Tibial nerve (tissue), 4 donors: ENCODE results near the gene TNS3.

ENCODE experiments used
- CTCF ChIP-seq, 5 experiments: fragments of 200-600 bp in 3 of 5; fragments of 450-650 bp in 2 of 5; sonication (generic) in 3 of 5; IDR thresholded peaks; one replicate each; pipeline ENCODE4 v1.5.1; 2016 to 2019; ENCODE audit warnings: antibody characterized with exemption in 5 of 5, mild to moderate bottlenecking in 3 of 5, moderate library complexity in 2 of 5
- EP300 ChIP-seq, 2 donors: sonication (generic); formaldehyde crosslinking; IDR thresholded peaks; one replicate each; pipeline ENCODE4 v1.6.1; 2017; ENCODE audit warnings: antibody characterized with exemption in 2 of 2, mild to moderate bottlenecking in 1 of 2
- POLR2A ChIP-seq, 2 donors: fragments of 450-650 bp; IDR thresholded peaks; one replicate each; pipeline ENCODE4 v1.6.1; 2017; ENCODE audit warnings: antibody characterized with exemption in 2 of 2, mild to moderate bottlenecking in 2 of 2, moderate library complexity in 2 of 2

DNA sequence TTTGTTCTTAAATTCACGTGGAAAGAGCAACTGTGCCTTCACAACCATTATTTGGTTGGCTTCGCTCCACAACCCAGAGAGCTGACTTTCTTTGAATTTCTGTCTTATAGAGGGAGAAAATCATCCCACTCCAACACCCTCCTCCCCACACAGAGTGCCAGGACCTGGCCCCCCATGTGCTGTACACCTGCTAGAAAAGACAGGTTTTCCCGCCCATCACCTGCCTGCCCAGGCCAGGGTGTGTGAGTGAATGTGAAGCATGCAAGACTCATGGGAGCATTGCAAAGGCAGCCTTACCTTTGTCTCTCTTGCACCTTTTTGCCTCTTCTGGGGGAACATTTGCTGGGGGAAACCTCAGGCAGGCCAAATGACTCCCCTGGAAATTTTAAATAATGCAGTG, 319.0 kb downstream of the TNS3 start:
- TF ChIP-seq POLR2A (IDR thresholded peaks at IDR 0.05) (no peak), CTCF (IDR thresholded peaks at IDR 0.05) (no peak), EP300 (IDR thresholded peaks at IDR 0.05) (no peak)
